Endothelial cell of umbilical vein (primary cell): ENCODE results near the gene GAS2L2. TPM values are rescaled to one million over a fixed set of nuclear protein-coding genes. Genes with fewer than 3 reads are reported as not detected.

Source experiments
- BruUV-seq: library from RNA; stranded (reverse); fragments of 400-500 nt; replicated peaks from 2 replicates; lab custom pipeline; 2021; lab: Mats Ljungman, UMichigan
- CTCF ChIA-PET: fragments of 300-600, 350-600 bp; sonication (Branson Sonifier 250); formaldehyde crosslinking; loops from one replicate; lab custom pipeline; 2021; ENCODE audit warnings: antibody characterized with exemption, inconsistent platforms; lab: Charles Lee
- POLR2A ChIA-PET: fragments of 300-600, 350-600 bp; sonication (Branson Sonifier 250); formaldehyde crosslinking; loops from one replicate; lab custom pipeline; 2021; ENCODE audit warnings: antibody characterized with exemption, inconsistent platforms; lab: Charles Lee
- DNase-seq: peaks from one replicate; pipeline ENCODE4 v3.0.0-alpha.2; 2011; ENCODE audit warnings: low read depth, low spot score
- FAIRE-seq: peaks from 2 replicates; lab custom pipeline; 2011; peaks lifted over from hg19 to GRCh38; lab: Jason Lieb, UNC
- H2AFZ ChIP-seq: 2 replicates; pipeline ENCODE4 v1.6.0; 2012; ENCODE audit warnings: low read depth, low read length, control low read depth, inconsistent platforms
- H3K27ac ChIP-seq: 2 replicates; pipeline ENCODE4 v1.5.1; 2011; ENCODE audit warnings: low read depth, mild to moderate bottlenecking, control low read depth, low read length, moderate library complexity; ENCODE audit not compliant: insufficient read depth
- H3K27me3 ChIP-seq, 2 experiments: 2 replicates each; pipeline versions ENCODE4 v1.6.0 to v1.6.1; 2011; ENCODE audit warnings: low read length in 2 of 2, mixed read lengths in 1 of 2; ENCODE audit not compliant: control insufficient read depth in 2 of 2, insufficient read depth in 2 of 2
- H3K36me3 ChIP-seq, 2 experiments: 2 replicates in 1 of 2; 3 replicates in 1 of 2; pipeline ENCODE4 v1.5.1; 2011; ENCODE audit warnings: low read length in 2 of 2, mild to moderate bottlenecking in 1 of 2, moderate library complexity in 1 of 2; ENCODE audit not compliant: control insufficient read depth in 2 of 2, insufficient read depth in 2 of 2; ENCODE audit errors: extremely low read depth in 1 of 2
- H3K4me1 ChIP-seq: 3 replicates; pipeline ENCODE4 v1.5.1; 2011; ENCODE audit warnings: mild to moderate bottlenecking, low read length; ENCODE audit not compliant: control insufficient read depth, insufficient read depth; ENCODE audit errors: extremely low read depth
- H3K4me2 ChIP-seq: 2 replicates; pipeline ENCODE4 v1.6.1; 2011; ENCODE audit warnings: low read length, control low read depth, mixed read lengths; ENCODE audit not compliant: insufficient read depth
- H3K4me3 ChIP-seq, 3 experiments: fragments of 200-600 bp in 1 of 3; sonication (generic), shearing (Covaris generic) in 1 of 3; replicated peaks in 1 of 3; 2 replicates each; pipeline ENCODE4 v1.5.1; 2011 to 2016; ENCODE audit warnings: control low read depth in 3 of 3, low read length in 3 of 3, mild to moderate bottlenecking in 2 of 3, inconsistent platforms in 1 of 3, low read depth in 1 of 3, moderate library complexity in 1 of 3; ENCODE audit not compliant: insufficient read depth in 1 of 3
- H3K79me2 ChIP-seq: 2 replicates; pipeline ENCODE4 v1.6.0; 2012; ENCODE audit warnings: low read length, inconsistent platforms; ENCODE audit not compliant: control insufficient read depth, insufficient read depth
- H3K9ac ChIP-seq: replicated peaks from 2 replicates; pipeline ENCODE3; 2011; ENCODE audit warnings: low read length, control low read depth; ENCODE audit not compliant: insufficient read depth; ENCODE audit errors: extremely low read depth
- H3K9me1 ChIP-seq: replicated peaks from 3 replicates; pipeline ENCODE4 v1.6.0; 2011; ENCODE audit warnings: mild to moderate bottlenecking, low read length; ENCODE audit not compliant: control insufficient read depth, insufficient read depth; ENCODE audit errors: extremely low read depth
- H3K9me3 ChIP-seq: replicated peaks from 2 replicates; pipeline ENCODE4 v1.5.1; 2012; ENCODE audit warnings: low read length, inconsistent platforms; ENCODE audit not compliant: control insufficient read depth, insufficient read depth
- H4K20me1 ChIP-seq: replicated peaks from 2 replicates; pipeline ENCODE3; 2011; ENCODE audit warnings: mild to moderate bottlenecking, low read length; ENCODE audit not compliant: control insufficient read depth, insufficient read depth; ENCODE audit errors: extremely low read depth
- EZH2 ChIP-seq: IDR thresholded peaks from 2 replicates; pipeline ENCODE4 v1.6.1; 2012; ENCODE audit warnings: borderline replicate concordance, low read depth, mild to moderate bottlenecking, moderate library complexity, low read length, inconsistent platforms; ENCODE audit not compliant: severe bottlenecking
- FOS ChIP-seq: IDR thresholded peaks from 2 replicates; pipeline ENCODE4 v1.6.1; 2011; ENCODE audit warnings: mild to moderate bottlenecking, low read length, moderate library complexity, borderline replicate concordance; ENCODE audit not compliant: insufficient read depth
- GATA2 ChIP-seq: IDR thresholded peaks from 2 replicates; pipeline ENCODE4 v1.7.0; 2011; ENCODE audit warnings: low read depth, mild to moderate bottlenecking, moderate library complexity, mixed read lengths, low read length; ENCODE audit not compliant: insufficient read length, insufficient read depth
- JUN ChIP-seq: IDR thresholded peaks from 2 replicates; pipeline ENCODE4 v1.6.1; 2011; ENCODE audit warnings: borderline replicate concordance, low read depth; ENCODE audit not compliant: insufficient read length, insufficient read depth
- MYC ChIP-seq: IDR thresholded peaks from one replicate; pipeline ENCODE4 v1.6.1; 2011; ENCODE audit warnings: mild to moderate bottlenecking, low read depth, low read length
- POLR2A ChIP-seq: IDR thresholded peaks from 2 replicates; pipeline ENCODE4 v1.6.1; 2012; ENCODE audit warnings: low read depth, mild to moderate bottlenecking, control low read depth, low read length
- POLR2AphosphoS5 ChIP-seq: IDR thresholded peaks from 2 replicates; pipeline ENCODE4 v1.6.1; 2012; ENCODE audit warnings: low read depth, mild to moderate bottlenecking, control low read depth, low read length, moderate library complexity; ENCODE audit not compliant: insufficient read depth
- dilution Hi-C: fragments of 300-500 bp; cut with MboI; formaldehyde crosslinking; loops from one replicate; pipeline ENCODE4 v1.15.0; 2019; ENCODE audit warnings: low sequenced_read_pairs; ENCODE audit not compliant: extremely low pct_ligation_motif_present
- intact Hi-C: fragments of 100-400 bp; cut with micrococcal nuclease; formaldehyde crosslinking; loops from one replicate; pipeline ENCODE4 v1.10.0; 2022
- polyA plus RNA-seq, 4 experiments: library from polyadenylated mRNA; depleted of rRNA in 3 of 4; stranded (reverse) in 3 of 4; unstranded in 1 of 4; fragments of >200 nt; gene quantifications; 2 replicates each; pipeline versions ENCODE4 v1.2.1 to v1.2.3, GENCODE V29; 2011 to 2012; ENCODE audit warnings: missing spikeins in 1 of 4
- total RNA-seq: library from RNA; stranded (reverse); gene quantifications from 2 replicates; pipeline ENCODE4 v1.2.3, GENCODE V29; 2021
- TF ChIP-seq, protein P1 (sequence below): IDR thresholded peaks from 2 replicates; pipeline ENCODE4 v1.6.1; 2011; ENCODE audit not compliant: insufficient read depth, insufficient read length
- TF ChIP-seq, protein P2 (sequence below), 2 donors: IDR thresholded peaks; 1 replicate in 1 of 2; 2 replicates in 1 of 2; pipeline ENCODE4 v1.5.1; 2011; ENCODE audit warnings: low read length in 2 of 2, mild to moderate bottlenecking in 2 of 2, moderate library complexity in 2 of 2, control low read depth in 1 of 2, inconsistent platforms in 1 of 2, low read depth in 1 of 2; ENCODE audit not compliant: insufficient read depth in 1 of 2; ENCODE audit errors: extremely low read depth in 1 of 2

The GAS2L2 gene
- total and polyA plus RNA-seq, 2 donors (not counting 3 experiments of a cell fraction or from before 2014, with no cell fraction given), result not detected

DNA sequence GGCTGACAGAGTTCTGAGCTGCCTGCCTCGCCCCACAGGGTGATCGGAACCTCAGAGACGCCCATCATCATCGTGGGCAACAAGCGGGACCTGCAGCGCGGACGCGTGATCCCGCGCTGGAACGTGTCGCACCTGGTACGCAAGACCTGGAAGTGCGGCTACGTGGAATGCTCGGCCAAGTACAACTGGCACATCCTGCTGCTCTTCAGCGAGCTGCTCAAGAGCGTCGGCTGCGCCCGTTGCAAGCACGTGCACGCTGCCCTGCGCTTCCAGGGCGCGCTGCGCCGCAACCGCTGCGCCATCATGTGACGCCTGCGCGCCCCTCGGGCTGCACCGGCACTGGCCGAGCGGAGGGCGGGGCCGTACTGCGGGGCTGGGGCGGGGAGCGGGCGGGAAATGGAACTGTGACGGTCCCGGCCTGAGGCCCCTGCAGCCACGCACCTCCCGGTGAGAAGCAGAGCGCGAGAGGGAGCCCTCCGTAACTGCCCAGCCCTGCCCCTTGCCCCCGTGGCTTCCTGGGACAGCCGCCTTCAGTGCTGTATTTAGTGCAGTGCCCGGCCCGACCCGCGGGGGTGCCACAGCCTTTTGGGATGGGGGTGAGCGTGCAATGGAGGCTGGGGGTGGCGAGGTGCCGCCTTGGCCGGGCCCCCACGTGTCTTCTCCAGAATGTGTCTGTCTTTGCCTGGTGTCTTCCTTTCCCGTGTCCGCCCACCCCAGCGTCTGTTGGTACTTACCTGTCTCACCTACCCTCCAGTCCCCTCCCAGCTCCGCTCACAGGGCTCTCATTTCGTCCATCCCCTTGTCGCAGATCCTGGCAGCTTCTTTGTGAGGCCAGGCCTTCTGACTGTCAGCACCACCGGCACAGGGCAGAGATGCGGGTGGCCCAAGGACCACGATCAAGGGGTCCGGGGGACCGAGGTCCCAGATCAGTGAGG lies 11.8 kb downstream of the GAS2L2 start:
- TF ChIP-seq, protein P1, sequence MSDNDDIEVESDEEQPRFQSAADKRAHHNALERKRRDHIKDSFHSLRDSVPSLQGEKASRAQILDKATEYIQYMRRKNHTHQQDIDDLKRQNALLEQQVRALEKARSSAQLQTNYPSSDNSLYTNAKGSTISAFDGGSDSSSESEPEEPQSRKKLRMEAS, result peak; percentile 19
- TF ChIP-seq GATA2 (no peak), MYC (no peak)
- H3K4me1 ChIP-seq, result no peaks in the 10 kb centered on the region
- peaks cover 32 to 37% of the 10 kb centered on the region in 2 experiments for H3K27me3 ChIP-seq
- POLR2A ChIA-PET, result no interaction called here
- H2AFZ ChIP-seq, result no peak overlapping the region
- CTCF ChIA-PET, result interaction anchor here (1.2 to 2.0 kb wide), 2 partner anchors 8 to 128 kb away, joined by 3 to 7 read pairs; no protein-coding TSS in a partner anchor
- H4K20me1 ChIP-seq, result no peaks in the 10 kb centered on the region
- DNase-seq (no peak), FAIRE-seq (no peak)
- no TSS peak for BruUV-seq
- no peak overlapping the region for H3K27ac ChIP-seq
- dilution Hi-C loops (loop anchor here (25.0 kb wide), 1 partner anchor 129 kb away; no protein-coding TSS in a partner anchor), intact Hi-C loops (no loop called here)
- H3K9me1 ChIP-seq, result no peaks in the 10 kb centered on the region
- H3K9ac ChIP-seq, result no peak overlapping the region
- no peaks in the 10 kb centered on the region for H3K9me3 ChIP-seq
- H3K36me3 ChIP-seq, result no peaks in the 10 kb centered on the region
- H3K4me3 ChIP-seq, result no peak overlapping the region
- H3K79me2 ChIP-seq, result no peaks in the 10 kb centered on the region
- no peak overlapping the region for H3K4me2 ChIP-seq

DNA sequence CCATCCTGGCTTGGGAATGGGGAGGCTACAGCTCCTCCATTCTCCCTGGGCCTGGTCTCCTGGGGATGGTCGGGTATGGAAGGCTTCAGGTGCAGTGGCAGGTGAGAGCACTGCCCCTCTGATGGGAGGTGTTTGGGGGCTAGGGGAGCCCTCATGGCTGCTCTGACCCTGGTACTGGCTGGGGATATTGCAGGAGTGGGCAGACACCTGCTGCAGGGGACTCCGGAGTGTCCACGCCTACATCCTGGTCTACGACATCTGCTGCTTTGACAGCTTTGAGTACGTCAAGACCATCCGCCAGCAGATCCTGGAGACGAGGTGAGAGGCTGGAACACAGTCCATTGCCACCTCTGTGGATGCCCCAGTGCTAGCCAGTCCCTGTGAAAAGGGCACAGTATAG lies 12.8 kb downstream of the GAS2L2 start:
- intact Hi-C loops, result no loop called here
- TF ChIP-seq POLR2A (no peak), EZH2 (no peak), POLR2AphosphoS5 (no peak), MYC (no peak), JUN (no peak), FOS (no peak), GATA2 (no peak)
- TF ChIP-seq, protein P2, sequence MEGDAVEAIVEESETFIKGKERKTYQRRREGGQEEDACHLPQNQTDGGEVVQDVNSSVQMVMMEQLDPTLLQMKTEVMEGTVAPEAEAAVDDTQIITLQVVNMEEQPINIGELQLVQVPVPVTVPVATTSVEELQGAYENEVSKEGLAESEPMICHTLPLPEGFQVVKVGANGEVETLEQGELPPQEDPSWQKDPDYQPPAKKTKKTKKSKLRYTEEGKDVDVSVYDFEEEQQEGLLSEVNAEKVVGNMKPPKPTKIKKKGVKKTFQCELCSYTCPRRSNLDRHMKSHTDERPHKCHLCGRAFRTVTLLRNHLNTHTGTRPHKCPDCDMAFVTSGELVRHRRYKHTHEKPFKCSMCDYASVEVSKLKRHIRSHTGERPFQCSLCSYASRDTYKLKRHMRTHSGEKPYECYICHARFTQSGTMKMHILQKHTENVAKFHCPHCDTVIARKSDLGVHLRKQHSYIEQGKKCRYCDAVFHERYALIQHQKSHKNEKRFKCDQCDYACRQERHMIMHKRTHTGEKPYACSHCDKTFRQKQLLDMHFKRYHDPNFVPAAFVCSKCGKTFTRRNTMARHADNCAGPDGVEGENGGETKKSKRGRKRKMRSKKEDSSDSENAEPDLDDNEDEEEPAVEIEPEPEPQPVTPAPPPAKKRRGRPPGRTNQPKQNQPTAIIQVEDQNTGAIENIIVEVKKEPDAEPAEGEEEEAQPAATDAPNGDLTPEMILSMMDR (IDR thresholded peaks at IDR 0.05; ENCODE audit: extremely low read depth in 1 of 2, insufficient read depth in 1 of 2, low read depth in 1 of 2, low read length in 2 of 2), result no peak
- TF ChIP-seq, protein P1, result no peak
- H3K9me1 ChIP-seq, result no peaks in the 10 kb centered on the region
- peaks cover 37% of the 10 kb centered on the region in 2 experiments for H3K27me3 ChIP-seq
- H3K36me3 ChIP-seq, result no peaks in the 10 kb centered on the region
- ChIA-PET POLR2A (no interaction called here), CTCF (interaction anchor here (0.7 to 2.0 kb wide), 3 partner anchors 9 to 127 kb away, joined by 3 to 7 read pairs (median 3); no protein-coding TSS in a partner anchor)
- no peaks in the 10 kb centered on the region for H4K20me1 ChIP-seq
- H3K4me3 ChIP-seq, result no peak overlapping the region
- H3K27ac ChIP-seq, result no peak overlapping the region
- H3K9me3 ChIP-seq, result no peaks in the 10 kb centered on the region
- no peak overlapping the region for H2AFZ ChIP-seq
- no peak overlapping the region for H3K4me2 ChIP-seq
- FAIRE-seq (no peak), DNase-seq (no peak)
- dilution Hi-C loops, result loop anchor here (25.0 kb wide), 1 partner anchor 128 kb away; no protein-coding TSS in a partner anchor
- BruUV-seq, result no TSS peak
- no peaks in the 10 kb centered on the region for H3K4me1 ChIP-seq
- H3K79me2 ChIP-seq, result no peaks in the 10 kb centered on the region
- no peak overlapping the region for H3K9ac ChIP-seq
